PC-3 (cell line): ENCODE results near the gene SERPINA5.

Experiments
- CTCF ChIP-seq: fragments of 300-600 bp; sonication (generic); conservative IDR thresholded peaks from 2 replicates; pipeline ENCODE4 v1.5.1; 2017; ENCODE audit warnings: antibody characterized with exemption, low read depth, mild to moderate bottlenecking, low read length
- EZH2 ChIP-seq: fragments of 300-600 bp; sonication (generic); IDR thresholded peaks from one replicate; pipeline ENCODE4 v1.6.1; 2017; ENCODE audit warnings: antibody characterized with exemption, mild to moderate bottlenecking, low read length; ENCODE audit not compliant: unreplicated experiment

GRCh38 chr14:94545131-94545841 is 35.9 kb upstream of the SERPINA5 start:
- no peak for TF ChIP-seq CTCF
- no peak for TF ChIP-seq EZH2
